Amniotic epithelial cell (primary cell): Measurements from ENCODE around the gene GJD2.

Experiments
- DNase-seq: peaks from one replicate; pipeline ENCODE4 v3.0.0-alpha.2; 2010; ENCODE audit warnings: low read depth

Gene GJD2

DNA sequence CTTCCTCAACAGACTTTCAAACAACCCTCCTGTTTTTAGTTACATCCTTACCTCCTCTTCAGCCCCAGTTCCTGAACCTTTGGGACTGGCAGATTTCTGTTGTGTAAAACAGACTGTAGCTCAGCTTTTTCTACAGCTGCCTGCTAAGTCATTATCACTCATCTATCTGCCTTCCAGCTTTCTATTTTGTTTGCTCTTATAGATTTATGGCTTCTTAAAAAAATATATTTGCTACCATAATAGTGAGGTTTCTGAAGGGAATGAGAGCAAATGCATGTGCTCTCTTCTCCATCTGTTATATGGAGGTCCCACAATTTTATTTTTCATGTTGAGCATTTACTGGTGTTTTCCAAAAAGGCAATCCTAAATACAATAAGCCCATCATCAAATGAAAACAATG, 18.2 kb upstream of the GJD2 start:
- no peak for DNase-seq

DNA sequence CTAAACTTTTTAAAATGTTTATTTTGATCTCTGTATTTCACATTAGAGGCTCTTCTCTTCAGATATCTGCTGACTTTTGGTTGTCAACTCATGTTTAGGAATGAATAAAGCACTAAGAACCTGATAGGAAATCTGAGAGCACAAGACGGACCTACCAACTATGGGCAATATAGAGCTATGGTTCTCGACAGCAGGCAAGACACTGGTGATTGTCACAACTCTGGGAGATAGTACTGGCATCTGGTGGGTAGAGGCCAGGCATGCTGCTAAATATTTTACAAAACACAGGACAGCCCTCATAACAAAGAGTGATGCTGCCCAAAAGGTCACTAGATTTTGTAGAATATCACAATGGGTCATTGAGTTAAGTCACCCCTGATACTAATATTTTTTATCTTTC, 17.5 kb upstream of the GJD2 start:
- no peak for DNase-seq

DNA sequence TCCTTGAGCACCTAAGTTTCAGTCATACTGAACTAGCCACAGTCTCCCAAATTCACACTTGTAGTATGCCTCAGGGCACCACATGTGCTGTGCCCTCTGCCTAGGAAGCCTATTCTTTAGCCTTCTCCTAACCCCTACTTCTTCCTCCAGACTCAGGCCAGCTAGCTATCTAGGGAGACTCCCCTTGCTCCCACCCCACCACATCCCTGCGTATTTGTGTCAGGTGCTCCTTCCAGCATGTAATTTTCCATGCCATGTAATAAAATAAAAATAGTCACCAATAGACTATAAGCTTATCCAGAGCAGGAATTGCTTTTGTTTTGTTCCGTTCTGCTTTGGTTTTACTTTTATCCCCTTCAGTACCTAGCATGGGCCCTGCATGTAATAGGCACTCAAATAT, 14.9 kb upstream of the GJD2 start:
- DNase-seq = no peak

DNA sequence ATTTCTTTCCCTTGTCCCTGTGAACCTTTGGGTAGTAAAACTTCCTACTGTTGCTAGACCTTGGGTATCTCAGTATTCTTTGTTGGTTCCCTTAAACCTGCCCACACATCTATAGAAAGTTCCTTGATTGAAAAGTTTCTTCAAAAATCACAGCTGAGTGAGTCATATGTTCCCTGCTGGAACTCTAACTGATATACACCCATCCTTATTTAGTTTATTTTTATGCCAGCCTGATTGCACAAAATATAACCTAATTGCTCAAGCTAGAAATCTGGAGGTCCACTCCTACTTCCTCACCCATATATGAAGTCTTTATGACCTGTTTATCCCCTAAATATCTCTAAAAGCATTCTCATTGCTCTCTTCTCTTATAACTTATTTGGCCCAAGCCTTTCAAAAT, 13.7 kb upstream of the GJD2 start:
- DNase-seq = peak; percentile 29

DNA sequence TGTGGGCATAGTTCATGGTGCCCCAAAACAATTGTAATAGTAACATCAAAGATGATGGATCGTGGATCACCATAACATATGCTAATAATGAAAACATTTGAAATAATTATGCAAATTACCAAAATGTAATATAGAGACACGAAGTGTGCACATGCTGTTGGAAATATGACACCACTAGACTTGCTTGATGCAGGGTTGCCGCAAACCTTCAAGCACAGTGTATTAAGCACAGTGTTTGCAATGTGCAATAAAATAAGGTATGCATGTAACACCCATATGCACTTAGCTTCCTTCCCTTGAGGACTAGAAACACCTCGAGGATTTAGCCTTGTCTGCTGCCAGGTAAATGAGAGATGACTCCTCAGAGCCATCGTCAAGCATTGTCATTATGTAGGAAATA, 10.9 kb upstream of the GJD2 start:
- DNase-seq = no peak

DNA sequence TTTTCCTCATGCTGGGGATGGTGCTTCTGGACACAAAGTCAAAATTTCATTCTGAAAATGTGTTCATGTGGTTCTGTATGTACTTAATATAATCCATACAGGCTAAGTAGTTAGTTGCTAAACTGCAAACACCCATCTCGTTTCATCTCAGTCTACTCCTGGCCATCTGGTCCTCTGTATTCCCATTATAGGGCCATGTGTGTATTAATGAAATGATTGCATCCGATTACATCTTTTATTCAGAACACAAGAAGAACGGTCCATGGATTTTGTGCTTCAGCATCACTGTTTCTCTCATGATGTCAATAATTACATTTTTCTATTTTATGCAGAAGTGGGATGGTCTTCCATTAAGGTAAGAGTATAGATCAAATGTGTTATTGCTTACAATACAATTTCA, 6.1 kb upstream of the GJD2 start:
- DNase-seq = no peak

DNA sequence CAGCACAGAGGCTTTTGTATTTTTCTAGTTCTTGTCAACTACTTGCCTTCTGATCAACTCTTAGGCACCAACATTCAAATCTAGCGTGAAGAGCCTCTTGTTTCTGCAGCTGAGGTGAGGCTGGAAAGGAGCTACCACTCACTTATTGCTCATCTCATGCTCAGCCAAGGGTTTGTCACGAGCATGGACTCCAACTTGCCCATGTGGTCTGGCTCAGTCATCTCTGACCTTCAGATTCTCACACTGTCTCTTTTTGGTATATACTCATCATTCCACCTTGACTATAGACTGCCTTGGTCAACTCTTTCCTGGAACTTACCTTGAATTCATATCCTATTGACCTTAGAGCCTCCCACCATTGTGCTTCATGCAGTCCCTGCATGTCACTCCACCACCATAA, 5.2 kb upstream of the GJD2 start:
- DNase-seq = no peak

DNA sequence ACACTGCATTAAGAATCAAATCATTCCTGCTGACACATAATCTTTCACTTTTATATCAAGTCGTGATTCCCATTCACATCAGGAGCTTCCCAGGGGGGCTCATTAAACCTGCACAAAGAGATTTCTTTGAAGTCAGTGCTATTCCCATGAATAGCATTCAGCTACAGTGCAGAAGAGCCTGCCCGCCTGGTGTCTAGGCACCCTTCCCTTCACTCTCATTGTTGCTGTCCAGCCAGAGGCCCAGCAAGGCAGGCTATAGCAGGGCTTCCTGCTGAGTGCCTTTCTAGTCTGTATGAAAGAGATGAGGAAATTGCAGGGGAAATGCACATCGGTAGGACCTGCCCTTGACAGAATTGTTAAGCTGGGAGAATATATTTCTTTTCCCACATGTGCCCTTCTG, 4.5 kb upstream of the GJD2 start:
- no peak for DNase-seq

DNA sequence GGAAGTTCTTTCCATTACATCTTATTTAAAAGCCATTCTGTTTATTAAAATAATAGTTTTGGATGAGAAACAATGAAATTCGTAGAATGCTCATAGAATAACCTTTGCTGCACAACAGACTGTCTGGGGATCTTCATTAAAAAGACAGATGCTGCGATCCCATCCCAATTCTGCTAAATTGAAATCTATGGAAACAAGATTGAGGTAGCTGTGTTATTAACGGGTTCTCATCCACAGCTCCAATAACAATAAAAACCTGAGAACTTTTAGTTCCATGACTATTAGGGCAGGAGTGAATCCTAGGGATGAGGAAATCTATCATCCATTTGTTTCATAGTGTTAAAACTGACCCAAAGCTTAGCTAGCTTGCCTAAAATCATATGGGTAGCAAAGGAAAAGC, 2.5 kb upstream of the GJD2 start:
- DNase-seq = no peak

DNA sequence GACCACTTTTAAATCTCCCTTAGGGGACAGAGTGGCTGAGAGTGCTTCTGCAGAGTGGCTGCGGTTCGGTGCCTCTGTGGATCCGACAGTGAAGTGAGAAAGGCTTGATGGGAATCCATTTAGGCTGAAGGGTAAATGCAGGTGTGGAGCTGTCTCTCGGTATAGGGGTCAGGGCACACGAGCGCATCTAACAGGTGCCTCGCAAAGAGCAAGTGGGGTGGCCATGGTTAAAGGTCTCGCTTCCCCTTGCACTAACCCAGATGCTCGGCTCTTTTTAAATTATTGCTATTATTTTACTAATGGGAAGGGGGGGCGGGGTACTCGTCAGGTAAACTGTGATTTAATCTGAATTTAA, 598 bp upstream of the GJD2 start:
- DNase-seq = no peak

DNA sequence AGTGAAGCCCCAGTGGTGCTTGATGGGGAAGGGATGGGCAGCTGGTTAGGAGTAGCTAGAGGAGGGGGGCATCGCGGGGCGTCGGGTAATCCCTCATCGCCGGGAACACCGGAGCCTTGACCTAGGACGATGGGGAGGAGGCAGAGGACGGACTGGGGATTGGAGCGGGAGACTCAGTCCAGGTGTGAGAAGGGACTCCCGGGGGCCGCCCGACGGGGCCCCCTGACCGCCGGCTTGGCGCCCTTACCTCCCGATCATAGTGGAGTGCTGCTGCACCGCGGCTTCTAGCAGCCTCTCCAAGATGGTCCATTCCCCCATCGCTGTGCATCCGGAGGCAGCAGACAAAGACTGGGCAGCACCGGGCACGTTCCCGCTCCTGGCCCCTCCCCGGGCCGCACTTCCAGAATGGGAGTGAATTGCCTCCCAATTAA, 612 bp downstream of the GJD2 start:
- no peak for DNase-seq

DNA sequence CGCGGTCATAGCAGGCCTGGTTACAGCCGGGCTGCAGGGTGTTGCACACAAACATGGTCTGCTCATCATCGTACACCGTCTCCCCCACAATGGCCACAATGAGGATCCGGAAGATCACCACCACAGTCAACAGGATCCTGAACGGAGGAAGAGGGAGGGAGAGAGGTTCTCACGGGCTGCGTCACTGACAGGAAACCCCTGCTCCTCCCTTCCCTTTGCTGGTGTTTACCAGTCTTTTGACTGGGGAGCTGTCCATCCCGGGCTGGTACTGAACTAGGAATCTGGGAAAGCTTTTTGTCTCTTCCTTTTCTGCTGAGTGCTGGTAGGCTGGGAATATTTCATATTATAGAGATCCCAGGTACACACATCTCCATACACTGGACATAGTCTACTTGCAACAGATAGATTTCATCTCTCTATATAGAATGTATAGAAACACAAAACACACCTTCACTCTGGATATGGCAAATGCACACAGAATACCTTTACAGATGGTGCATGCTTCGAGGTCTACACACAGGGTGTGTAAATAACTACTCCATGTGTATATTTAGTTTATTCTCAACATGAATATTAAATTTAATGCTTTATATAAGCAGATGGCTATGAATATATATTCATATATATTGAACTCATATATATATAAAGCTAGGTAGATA, 1.4 kb downstream of the GJD2 start:
- DNase-seq = peak; percentile 70

DNA sequence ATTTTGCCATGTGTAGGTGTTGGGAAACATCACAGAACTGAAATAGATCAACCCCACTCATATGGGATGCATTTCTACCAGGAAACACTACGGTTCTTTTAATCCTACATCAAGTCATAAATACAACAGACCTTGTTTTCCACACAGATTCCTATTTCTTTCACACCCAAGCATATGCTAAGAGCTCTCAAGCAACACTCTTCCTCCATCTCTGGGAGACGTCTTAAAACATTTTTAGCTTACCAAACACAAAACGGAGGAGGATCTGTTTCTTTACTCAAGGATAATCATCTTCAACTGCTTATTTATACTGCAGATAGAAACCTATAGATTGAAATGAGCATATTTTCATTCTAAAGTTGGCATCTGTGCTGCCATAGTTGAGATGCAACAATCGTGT, 5.1 kb downstream of the GJD2 start:
- no peak for DNase-seq

DNA sequence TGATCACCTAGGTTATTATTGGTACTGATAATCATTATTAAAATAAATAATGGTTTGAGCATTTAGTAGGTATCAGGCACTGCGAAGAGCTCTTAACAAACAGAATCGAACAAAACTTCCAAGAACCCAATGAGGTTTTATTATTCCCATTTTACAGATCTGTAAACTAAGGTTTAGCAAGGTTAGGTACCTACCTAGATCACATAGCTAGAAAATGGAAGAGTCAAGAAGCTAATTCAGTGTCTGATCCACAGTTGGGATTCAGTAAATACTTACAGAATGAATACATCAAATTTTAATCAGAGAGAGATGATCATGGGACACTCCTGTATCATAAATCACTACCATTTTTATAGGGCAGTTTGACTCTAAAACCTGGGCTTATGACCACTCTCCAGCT, 15.5 kb downstream of the GJD2 start:
- DNase-seq = no peak

DNA sequence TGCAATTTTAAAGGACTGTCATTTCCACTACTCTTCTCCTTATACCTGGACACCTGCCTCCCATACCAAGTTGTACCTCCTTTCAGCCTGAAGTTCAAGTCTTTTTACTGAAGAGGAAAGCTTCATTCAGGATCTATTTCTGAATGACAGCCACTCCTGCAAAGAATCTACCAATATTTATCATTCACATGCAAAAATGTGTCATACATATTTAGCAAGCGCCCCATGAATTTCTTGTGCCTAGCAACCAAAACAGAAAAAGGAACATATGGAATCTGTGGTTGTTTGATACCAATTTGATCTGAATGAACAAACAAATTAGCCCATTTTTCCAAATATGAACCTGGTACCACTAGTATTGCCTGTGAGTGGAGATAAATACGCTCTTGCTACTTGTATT, 16.8 kb downstream of the GJD2 start:
- DNase-seq = no peak

DNA sequence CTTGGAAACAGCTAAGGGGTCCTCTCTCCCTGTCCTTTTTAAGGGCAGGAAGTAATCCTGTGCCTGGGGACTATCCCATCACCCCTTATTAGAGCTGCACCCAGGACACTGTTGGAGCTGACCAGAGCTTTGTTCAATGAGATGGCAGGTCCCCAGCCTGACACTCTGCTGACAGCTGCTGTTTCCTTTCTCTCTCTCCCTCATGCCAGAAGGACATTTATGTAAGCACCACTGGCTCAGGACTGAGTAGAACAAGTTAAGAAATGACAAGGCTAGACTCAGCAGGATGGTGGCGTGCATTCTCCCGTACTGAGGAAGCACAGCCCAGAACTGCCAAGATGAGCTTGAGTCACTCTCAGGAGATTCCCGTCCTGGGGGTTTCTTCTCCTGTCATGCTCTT, 17.3 kb downstream of the GJD2 start:
- no peak for DNase-seq

DNA sequence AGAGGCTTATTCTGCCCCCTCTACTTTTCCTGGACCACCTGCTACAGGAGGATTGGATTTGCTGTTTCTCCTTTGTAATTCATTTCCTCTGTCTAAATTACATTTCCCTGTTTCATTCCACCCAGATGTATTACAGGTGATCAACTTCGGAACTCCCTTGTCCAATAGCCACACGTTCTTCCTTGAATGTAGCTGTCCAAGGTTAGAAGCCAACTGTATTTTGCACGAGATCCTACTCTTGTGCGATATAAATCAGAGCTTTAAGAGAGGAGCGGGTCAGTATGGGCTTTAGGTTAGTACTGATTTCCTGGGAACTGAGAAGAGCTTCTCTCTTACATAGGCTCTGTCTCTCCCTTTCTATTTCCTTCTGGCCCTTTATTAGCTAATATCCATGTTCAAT, 20.5 kb downstream of the GJD2 start:
- no peak for DNase-seq

DNA sequence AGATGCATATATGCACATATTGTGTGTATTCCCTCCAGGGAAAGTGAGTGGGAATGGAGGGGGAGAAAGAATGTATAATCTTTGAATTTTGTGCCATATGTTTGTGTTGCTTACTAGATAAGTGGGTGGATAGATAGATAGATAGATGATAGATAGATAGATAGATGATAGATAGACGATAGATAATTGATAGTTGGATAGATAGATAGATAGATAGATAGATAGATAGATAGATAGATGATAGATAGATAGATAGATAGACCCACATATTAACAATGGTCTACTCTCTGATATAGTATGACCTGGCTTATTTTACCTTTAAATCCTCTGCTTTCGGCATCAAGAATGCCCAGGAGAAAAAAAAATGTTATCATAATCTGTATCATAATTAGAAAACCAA, 21.2 kb downstream of the GJD2 start:
- DNase-seq = no peak

DNA sequence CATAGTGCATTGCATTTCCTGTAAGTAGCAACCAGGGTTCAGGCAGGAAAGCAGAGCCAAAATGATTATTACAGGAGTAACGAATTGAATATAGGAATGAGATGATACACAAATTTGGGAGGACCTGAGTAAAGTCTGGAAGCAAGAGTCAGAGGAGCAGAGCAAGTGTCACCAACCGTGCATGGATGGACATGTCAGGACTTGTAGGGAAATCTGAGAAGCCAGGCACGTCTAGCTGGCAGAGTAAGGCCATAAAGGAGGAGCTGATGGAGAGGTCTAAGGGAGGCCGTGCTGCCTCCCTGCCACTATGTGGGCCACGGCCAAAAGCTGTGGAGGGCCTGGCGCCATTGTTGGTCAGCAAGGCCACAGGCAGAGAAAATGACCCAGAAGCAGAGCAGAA, 22.4 kb downstream of the GJD2 start:
- no peak for DNase-seq

DNA sequence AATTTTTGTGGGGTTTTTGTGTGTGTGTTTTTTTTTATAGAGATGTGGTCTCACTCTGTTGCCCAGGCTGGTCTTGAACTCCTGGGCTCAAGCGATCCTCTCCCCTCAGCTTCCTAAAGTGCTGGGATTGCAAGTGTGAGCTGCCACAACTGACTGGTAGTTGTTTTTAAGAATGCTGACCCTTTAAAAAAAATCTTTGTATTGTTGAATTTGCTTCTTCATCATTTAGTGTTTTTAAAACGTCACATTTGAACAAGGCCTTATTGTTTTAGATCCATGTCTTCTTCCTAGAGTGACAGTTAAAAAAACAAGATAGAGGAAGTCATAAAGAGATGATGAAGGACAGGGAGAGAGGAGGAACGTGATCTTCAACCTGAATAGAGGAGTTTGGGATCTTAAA, 24.1 kb downstream of the GJD2 start:
- no peak for DNase-seq

DNA sequence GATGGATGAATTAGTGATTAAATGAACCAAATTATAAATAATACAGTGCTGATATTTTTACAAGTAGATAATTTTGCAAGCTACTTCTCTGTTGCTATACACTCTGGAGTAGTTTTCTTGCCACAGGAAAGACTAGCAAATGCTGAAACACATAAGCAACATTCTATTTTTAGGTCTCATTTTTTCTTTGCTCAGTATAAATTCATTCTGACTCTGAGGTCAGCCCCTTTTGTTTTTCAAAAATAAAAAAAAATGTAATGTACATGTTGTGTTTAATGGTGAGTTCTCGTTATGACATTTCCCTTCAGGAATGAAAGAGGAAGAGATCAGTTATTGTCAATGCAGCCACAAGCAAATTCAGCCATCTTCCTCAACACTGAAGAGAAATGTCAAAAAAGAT, 24.9 kb downstream of the GJD2 start:
- no peak for DNase-seq

DNA sequence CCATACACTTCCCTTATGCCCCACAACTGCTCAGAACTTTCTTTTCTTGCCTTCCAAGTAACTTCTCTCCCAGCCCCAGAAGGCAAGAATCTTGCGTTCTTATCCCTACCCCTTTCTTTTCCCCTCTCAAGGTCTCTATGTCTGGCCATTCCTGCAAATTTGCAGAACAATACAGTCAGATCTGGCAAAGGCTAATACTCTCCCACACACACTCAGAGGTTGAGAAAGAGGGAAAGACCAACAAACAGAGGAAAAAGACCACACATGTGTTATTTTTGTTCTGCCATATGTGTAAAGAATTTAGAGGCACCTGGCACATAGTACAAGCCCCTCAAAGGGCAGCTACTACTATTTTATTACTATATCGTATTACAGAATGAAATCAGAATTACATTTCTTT, 25.7 kb downstream of the GJD2 start:
- DNase-seq = no peak

DNA sequence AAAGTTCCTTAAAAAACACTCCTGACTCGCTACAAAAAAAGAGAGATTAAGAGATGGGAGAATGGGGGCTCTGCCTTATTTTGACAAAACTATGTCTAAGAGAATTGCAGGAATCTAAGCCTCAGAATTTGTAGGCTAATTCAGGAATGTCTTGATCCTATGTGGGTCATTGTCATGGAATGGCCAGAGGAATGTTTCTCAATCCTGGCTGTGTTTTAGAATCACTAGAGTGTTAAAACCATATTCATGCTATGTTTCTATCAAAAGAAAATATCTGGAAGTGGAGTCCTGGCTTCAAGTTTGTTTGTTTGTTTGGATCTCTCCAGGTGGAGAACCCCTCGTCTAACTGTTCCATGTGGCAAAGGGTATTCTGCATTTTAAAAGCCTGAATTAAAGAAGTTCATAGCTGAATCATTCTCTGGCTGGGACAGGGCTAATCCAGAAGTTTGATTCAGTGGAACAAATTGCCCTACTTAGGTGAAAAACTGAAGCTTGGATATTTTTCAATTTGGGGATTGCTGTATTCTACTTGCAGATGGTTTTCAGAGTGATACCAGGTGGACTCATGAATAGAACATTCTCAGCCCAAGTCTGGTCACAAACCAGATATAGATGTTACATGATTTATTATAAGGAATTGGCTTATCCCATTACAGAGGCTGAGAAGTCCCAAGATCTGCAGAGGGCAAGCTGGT, 28.2 kb downstream of the GJD2 start:
- no peak for DNase-seq

DNA sequence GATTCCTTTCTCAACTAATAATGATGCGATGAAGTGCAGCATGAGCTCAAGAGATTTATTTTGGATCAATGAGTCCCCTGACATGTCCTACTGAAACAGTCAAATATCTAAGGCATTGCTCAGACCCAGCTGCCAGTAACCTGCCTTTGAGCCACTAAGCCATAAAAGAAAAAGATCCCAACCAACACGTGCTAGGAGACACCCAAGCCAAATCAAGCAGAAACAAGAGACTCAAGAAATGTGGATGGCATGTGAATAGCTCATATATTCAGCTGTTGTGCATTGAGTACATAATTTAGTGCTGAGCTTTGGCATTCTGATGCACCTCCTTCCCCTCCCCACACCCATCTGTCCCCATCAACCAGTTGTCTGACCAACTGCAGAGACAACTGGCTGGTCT, 29.2 kb downstream of the GJD2 start:
- no peak for DNase-seq
